T-helper 22 cell (primary cell): ENCODE results near the gene ZFYVE21.
"Not testable (repeated sequence)": the region's sequence is repeated elsewhere in the genome, so short reads cannot be mapped to it uniquely, and the experiment has no call there.

Source experiments
- DNase-seq: peaks from one replicate; pipeline ENCODE4 v3.0.0-alpha.2; 2020; ENCODE audit warnings: low read depth

Gene ZFYVE21

GRCh38 chr14:103715052-103716000, at the start of gene ZFYVE21, which contains the start of gene XRCC3:
ZFYVE21 (plus strand) TSS chr14:103715810; CDS start chr14:103715842, 32 bp downstream.
XRCC3 (minus strand) TSS chr14:103715451; CDS start chr14:103711087, 4,364 bp downstream.
- peak; percentile 98 for DNase-seq

- DNase-seq: no peak
Measured at GRCh38 chr14:103667671-103668070, 47.9 kb upstream of the ZFYVE21 start.

DNA sequence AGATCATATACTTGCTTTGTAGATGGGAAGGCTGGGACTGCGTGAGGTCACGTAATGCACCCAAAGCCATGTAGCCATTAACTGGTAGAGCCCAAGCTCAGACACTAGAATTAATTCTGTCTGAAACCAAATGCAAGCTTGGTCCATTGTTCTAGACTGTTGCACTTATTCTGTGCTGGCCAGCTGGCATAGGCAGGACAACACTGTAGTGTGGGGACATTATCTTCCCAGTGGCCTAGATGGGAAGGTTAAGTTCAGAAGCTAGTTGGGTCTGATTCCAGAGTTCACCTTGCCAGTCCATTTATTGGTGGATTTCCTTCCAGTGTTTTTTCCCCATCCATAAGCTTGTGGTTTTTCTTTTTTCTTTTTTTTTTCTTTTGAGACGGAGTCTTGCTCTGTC, 47.5 kb upstream of the ZFYVE21 start:
- no peak for DNase-seq

DNA sequence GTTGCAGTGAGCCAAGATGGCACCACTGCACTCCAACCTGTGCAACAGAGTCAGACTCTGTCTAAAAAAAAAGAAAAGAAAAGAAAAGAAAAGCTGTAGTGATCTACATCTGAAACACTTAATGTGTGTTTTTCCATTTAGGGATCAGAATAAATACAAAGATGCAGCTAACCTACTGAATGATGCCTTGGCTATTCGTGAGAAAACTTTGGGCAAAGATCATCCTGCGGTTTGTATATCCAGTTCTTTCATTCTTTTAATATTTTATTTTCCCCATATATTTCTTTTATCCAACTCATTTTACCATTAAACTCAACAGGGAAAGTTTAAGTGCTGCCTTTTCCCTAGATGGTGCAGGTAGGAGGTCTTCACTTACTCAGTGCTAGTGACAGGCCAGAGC, 46.2 kb upstream of the ZFYVE21 start:
- no peak for DNase-seq

DNA sequence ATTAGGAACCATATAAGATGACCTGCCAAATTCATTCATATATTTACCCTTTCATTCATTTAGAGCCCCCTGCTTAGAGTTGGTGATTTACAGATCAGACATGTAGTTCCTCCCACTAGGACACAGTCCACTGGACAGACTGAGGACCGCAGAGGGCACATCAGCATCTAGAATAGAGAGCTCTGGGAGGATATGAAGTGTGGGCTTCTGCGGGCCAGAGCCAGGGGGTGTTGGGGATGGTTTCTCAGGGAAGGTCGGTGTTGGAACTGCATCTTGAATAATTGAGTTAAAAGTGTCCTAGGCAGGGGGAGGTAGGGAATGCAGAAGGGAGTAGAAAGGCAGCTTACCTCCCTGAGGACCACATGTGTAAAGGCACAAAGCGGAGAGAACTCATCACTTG, 43.7 kb upstream of the ZFYVE21 start:
- DNase-seq: no peak

DNA sequence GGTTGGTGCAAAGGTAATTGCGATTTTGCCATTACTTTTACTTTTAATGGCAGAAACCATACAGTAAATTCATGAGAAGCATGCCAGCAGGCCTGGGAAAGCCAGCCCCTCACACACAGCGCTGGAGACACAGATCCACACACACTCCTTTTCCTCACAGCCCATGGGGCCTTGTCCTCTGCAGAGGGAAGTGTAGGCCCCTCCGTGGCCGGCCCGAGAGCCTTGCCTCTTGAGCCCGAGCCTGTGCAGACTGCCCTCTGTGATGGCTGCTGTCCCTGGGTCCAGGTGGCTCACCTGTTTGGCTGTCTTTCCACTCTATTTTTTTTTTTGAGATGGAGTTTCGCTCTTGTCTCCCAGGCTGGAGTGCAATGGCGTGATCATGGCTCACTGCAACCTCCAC, 39.7 kb upstream of the ZFYVE21 start:
- no peak for DNase-seq

- no peak for DNase-seq
Measured at GRCh38 chr14:103676881-103677675, 38.5 kb upstream of the ZFYVE21 start.

- DNase-seq: no peak
Measured at GRCh38 chr14:103679351-103679750, 36.3 kb upstream of the ZFYVE21 start.

DNA sequence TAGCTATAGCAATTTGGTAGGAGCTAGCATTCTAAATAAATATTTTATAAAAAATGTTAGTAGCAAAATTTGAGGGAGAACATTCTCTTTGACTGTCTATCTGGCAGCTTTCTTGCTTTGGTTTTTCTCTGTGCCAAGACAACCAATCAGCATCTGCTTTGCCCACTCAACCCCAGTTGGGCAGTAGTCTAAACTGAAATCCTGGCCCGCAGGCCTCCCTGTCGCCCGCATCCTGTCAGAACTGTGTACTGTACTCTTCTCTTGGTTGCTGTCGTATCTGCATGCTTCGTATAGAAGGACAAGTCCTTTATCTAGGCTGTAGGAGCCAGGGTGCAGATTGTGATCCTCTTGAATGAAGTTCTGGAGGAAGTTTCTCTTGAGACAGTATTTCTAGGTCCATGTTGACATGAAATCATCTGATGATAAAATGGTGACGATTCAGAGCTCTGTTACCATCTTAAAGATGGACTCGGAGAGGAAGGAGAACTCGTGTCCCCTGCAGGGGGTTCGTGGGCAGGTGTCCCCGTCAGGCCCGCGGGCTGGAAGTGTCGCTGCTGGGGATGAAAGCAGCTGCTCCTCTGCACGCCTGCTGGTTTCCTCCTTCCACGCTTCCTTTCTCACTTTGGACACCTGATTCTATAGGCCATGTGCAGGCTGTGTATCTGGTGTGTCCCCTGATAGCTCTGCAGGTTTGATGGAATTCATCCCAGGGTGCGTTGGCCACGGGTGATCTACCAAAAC, 34.9 kb upstream of the ZFYVE21 start:
- DNase-seq: no peak

DNA sequence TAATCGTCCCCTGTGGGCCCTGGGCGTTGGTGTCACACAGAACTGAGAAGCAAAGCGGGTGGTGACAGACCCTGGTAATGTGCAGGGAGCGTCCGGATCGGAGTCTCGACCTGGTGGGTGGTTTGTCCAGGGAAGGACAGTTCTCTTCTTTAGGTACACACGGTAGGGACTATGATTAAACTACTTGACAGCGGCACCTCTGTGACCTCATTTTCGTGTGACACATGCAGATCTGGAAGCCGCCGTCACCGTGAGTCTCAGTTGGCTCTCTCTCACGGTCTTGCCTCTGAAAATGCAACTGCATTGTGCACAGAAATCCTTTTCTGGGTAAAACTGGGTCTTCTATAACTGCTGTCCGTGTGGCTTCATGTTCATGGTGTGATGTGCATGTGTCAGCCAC, 32.5 kb upstream of the ZFYVE21 start:
- DNase-seq: no peak

GRCh38 chr14:103684471-103684870, 31.1 kb upstream of the ZFYVE21 start:
- no peak for DNase-seq

DNA sequence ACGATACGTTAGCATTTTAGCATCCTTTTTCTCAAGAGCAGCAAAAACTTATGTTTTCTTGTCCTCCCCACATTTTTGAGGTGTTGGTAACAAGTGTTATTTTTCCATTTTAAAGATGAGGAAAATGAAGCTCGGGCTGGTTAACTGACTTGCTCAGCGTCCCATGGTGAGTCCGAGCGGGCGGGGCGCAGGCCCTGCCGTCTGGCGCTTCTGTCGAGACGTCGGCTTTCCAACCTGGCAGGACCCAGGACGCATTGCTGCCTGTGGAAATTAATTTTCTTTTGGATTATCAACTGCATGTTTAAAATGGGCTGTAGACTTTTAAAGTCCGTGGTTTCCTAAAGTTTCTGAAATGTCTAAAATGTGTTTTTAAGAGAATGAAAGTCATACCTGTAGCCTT, 30.7 kb upstream of the ZFYVE21 start:
- DNase-seq: no peak

DNA sequence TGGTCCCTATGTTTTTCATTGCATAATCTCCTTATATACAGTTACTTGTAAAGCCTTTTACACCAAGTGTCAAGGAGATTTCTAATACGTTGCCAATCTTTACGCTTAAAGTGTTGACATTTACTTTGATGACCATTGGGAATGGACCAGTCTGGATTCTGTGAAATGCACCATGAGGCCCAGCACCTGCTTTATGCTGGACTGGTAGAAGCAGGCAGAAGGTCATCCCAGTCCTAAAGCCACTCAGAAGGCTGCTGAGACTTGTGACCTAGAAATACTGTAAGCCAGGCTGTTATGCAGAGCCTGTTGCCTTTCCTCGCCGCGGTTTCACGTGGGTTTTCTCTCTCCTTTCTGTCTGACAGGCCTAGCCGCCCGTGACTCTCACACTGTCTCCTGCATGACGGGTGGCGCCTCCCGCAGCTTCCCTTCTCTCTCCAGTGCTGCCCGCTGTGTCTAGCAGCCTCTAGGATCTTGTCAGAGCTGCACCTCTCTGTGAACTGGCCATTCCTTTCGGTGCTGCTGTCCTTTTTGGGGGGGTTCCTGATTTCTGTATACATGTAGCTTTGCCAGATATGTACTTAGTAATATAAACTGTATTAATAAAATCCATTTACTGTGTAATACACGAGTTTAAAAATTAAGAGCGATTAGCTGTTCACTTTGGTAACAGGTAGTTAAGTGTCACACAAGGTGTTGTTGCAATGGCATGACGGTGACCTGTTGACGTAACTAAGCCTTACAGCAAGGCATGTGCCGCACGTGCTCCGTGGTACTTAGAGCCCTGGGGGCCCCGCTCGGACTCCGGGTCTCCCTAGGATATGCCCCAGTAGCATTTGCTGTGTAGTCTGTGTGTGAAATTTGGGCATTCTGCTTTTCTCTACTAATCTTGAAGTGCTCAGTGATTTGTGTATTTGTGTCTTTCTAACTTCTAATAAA, 30.1 kb upstream of the ZFYVE21 start:
- DNase-seq: no peak

DNA sequence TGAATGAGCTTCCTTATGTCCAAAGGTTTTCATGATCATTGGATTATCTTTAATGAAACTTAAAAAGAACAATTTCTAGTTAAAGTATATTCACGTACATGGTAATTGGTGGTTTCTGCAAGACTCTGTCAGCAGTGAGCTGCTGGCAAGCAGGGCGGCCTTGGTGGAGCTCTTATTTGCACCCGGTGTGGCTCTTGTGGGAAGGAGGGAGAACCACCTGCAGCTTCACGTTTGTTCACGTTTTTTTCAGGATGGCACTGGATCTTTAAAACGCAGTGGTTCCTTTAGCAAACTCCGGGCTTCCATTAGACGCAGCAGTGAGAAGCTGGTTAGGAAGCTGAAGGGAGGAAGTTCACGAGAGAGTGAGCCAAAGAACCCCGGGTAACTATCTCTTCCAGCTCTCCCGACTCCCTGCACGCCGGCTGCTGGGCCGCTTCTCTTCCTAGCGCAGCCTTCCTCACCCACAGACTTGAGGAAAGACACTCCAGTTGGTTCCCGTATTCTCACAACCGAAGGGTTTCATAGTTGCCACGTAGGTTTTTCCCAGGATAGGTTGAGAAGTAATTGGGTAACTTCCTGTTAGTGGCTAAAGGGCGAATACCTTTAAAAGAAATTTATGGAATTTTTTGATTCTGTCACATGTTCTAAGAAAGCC, 28.7 kb upstream of the ZFYVE21 start:
- DNase-seq: no peak

DNA sequence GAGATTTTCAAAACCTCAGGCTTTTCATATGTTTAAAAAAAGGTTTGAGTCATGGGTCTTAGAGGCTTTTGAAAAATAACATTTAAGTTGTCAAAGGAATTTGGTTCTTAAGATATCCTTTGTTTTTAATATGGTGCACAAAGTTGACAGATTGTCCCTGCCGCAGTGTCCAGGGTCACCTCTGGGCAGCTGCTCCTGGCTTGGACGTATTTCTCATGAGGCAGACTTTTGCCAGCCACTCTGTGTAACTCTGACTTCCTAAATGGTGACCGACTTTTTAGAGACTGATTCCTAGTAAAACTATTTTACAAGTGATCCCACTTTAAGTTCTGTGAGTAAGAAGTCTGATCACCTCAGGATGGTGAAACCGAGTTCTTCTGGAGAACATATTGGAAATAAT, 27.9 kb upstream of the ZFYVE21 start:
- no peak for DNase-seq

DNA sequence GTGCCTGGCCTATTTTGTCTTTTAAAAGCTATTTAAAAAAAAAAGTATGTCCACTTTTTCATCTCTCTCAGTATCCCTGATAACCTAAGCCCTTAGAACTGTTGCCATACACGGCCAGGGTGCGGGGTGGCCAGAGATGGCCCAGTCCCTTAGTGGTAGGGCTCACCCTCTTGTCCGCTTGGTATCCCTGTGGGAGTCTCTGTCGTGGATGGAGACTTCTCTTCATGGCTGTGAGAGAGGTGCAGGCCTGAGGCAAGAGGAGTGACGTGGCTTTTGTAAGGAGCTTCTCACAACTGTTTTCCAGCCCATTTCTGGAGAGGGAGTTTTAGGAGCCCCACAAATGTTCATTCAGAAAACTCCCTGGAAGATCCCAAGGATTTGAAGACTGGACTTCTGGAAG, 27.2 kb upstream of the ZFYVE21 start:
- DNase-seq: no peak

DNA sequence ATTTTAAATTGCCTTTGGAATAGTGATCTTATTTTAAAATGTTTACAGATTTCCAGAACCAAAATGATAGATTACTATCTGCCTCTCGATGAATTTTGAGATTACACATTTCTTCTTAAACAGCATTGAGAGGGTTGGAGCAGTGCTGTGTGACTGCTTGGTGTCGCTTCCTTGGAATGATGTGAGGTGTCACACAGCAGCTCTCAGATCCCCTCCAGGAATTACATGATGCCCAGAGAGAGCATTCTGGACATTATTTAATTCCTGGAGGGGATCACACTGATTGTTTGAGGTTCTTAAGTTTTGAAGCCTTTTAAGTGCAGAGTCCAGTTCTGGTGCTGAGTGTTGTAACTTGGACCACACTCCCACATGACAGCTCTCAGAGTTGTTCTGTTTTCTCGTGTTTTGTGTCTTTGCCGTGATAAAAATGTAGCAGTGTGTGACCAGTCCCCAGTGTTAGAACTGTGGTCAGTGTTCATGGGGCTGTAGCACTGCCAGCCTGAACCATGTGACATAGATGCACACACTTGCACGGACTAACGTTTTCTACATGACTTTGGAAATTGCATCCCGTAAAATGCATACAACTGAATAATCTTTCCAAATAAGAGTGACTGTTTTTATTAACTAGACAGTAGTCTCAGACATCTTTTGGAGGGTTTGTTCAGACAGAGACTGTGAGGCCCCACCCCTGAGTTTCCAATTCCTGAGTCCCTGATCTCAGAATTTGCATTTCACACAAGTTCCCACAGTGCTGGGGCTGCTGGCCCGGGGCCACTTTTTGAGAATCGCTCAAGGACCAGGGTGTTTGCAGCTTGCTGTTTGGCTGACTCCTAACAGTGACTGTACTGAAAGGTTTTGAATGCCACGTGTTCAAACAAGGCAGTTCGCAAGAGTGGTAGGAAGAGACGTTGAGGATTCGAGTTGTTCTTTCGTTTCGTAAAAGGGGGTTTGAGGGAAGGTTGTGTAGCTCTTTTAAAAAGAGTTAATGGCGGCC, 26.4 kb upstream of the ZFYVE21 start:
- DNase-seq: no peak

- DNase-seq: no peak
Measured at GRCh38 chr14:103690332-103690731, 25.3 kb upstream of the ZFYVE21 start.

DNA sequence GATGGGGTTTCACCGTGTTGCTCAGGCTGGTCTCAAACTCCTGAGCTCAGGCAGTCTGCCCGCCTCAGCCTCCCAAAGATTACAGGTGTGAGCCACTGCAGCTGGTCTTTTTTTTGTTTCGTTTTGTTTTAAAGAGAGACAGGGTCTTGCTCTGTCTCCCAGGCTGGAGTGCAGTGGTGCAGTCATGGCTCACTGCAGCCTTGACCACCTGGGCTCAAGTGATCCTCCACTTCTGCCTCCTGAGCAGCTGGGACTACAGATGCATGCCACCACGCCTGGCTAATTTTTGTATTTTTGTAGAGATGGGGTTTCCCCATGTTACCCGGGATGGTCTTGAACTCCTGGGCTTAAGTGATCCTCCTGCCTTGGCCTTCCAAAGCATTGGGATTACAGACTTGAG, 24.0 kb upstream of the ZFYVE21 start:
- DNase-seq: not testable (repeated sequence)
